HG02642 (cell line): ENCODE data around the gene C1QTNF6.

ENCODE experiments used
- ATAC-seq: cut with Tn5 transposase; IDR thresholded peaks from one replicate; pipeline ENCODE4 v1.9.1; 2021; ENCODE audit warnings: mild to moderate bottlenecking; ENCODE audit not compliant: unreplicated experiment, poor library complexity

Gene C1QTNF6

GRCh38 chr22:37193629-37194191 lies 5.7 kb upstream of the C1QTNF6 start:
- no peak for ATAC-seq

GRCh38 chr22:37192741-37193140 lies 4.7 kb upstream of the C1QTNF6 start:
- no peak for ATAC-seq

- no peak for ATAC-seq
Observed at GRCh38 chr22:37192204-37192603, 4.2 kb upstream of the C1QTNF6 start.

- ATAC-seq = no peak
Observed at GRCh38 chr22:37190262-37190780, 2.3 kb upstream of the C1QTNF6 start.

- no peak for ATAC-seq
Observed at GRCh38 chr22:37188901-37189466, 937 bp upstream of the C1QTNF6 start.

GRCh38 chr22:37187552-37187890 lies 526 bp downstream of the C1QTNF6 start:
- no peak for ATAC-seq

GRCh38 chr22:37186997-37187522 lies 987 bp downstream of the C1QTNF6 start:
- no peak for ATAC-seq

- ATAC-seq = no peak
Observed at GRCh38 chr22:37186228-37186996, 1.6 kb downstream of the C1QTNF6 start.

GRCh38 chr22:37185646-37186227 lies 2.3 kb downstream of the C1QTNF6 start:
- no peak for ATAC-seq

GRCh38 chr22:37184816-37185541 lies 3.1 kb downstream of the C1QTNF6 start:
- ATAC-seq = no peak

GRCh38 chr22:37184380-37184755 lies 3.7 kb downstream of the C1QTNF6 start:
- ATAC-seq = no peak

GRCh38 chr22:37183432-37184379 lies 4.3 kb downstream of the C1QTNF6 start:
- no peak for ATAC-seq

GRCh38 chr22:37182949-37183245 lies 5.2 kb downstream of the C1QTNF6 start:
- no peak for ATAC-seq

GRCh38 chr22:37182101-37182948 lies 5.7 kb downstream of the C1QTNF6 start:
- no peak for ATAC-seq

- ATAC-seq = no peak
Observed at GRCh38 chr22:37181681-37182080, 6.4 kb downstream of the C1QTNF6 start.

- no peak for ATAC-seq
Observed at GRCh38 chr22:37180531-37181231, 7.4 kb downstream of the C1QTNF6 start.

- ATAC-seq = no peak
Observed at GRCh38 chr22:37179622-37180420, 8.2 kb downstream of the C1QTNF6 start.
